ENCODE results near the gene HYAL3.

HYAL3 gene

DNA sequence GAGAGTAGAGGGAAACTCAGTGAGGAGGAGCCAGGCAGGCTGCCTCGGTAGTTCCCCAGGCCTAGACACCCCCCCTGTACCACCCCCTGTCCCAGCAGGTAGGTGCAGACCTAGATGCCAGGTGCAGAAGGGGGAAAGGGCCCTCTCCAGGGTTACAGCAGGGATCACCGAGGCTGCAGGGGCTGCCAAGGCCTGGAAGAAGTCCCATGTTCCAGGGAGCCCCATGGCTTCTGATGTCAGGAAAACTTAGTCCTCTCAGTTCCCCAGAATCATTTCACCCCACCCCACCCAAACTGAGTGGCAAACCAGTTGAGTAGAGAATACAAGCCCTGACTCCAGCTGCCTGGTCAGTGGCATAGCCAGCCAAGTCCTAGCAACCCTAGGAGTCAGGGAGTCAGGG is 37.7 kb downstream of the HYAL3 start:
- Histone ChIP-seq H3K4me3 (ENCODE audit: low read length) (no peak overlapping the region), H3K4me1 (ENCODE audit: control insufficient read depth, insufficient read depth, low read length) (peaks cover 52% of the 10 kb centered on the region)

GRCh38 chr3:50260942-50261441 is 38.2 kb downstream of the HYAL3 start:
- H3K36me3 ChIP-seq (ENCODE audit: control insufficient read depth, insufficient read depth, low read length) = peaks cover 8% of the 10 kb centered on the region
- no peak overlapping the region for H3K4me3 ChIP-seq (ENCODE audit: low read length)
- no peaks in the 10 kb centered on the region for H3K27me3 ChIP-seq (ENCODE audit: control insufficient read depth, insufficient read depth, low read length)
- peak overlapping the region; percentile 88 for H3K9ac ChIP-seq (ENCODE audit: low read length)
- H3K9me3 ChIP-seq (ENCODE audit: control insufficient read depth, low read length) = no peaks in the 10 kb centered on the region
- H3K4me1 ChIP-seq (ENCODE audit: control insufficient read depth, insufficient read depth, low read length) = peaks cover 47% of the 10 kb centered on the region

More for the DNA sequence above, 37.7 kb downstream of the HYAL3 start:
- peaks cover 4% of the 10 kb centered on the region for H3K36me3 ChIP-seq (ENCODE audit: control insufficient read depth, insufficient read depth, low read length)
- no peaks in the 10 kb centered on the region for H3K9me3 ChIP-seq (ENCODE audit: control insufficient read depth, low read length)
- no peaks in the 10 kb centered on the region for H3K27me3 ChIP-seq (ENCODE audit: control insufficient read depth, insufficient read depth, low read length)
- H3K9ac ChIP-seq (ENCODE audit: low read length) = no peak overlapping the region

DNA sequence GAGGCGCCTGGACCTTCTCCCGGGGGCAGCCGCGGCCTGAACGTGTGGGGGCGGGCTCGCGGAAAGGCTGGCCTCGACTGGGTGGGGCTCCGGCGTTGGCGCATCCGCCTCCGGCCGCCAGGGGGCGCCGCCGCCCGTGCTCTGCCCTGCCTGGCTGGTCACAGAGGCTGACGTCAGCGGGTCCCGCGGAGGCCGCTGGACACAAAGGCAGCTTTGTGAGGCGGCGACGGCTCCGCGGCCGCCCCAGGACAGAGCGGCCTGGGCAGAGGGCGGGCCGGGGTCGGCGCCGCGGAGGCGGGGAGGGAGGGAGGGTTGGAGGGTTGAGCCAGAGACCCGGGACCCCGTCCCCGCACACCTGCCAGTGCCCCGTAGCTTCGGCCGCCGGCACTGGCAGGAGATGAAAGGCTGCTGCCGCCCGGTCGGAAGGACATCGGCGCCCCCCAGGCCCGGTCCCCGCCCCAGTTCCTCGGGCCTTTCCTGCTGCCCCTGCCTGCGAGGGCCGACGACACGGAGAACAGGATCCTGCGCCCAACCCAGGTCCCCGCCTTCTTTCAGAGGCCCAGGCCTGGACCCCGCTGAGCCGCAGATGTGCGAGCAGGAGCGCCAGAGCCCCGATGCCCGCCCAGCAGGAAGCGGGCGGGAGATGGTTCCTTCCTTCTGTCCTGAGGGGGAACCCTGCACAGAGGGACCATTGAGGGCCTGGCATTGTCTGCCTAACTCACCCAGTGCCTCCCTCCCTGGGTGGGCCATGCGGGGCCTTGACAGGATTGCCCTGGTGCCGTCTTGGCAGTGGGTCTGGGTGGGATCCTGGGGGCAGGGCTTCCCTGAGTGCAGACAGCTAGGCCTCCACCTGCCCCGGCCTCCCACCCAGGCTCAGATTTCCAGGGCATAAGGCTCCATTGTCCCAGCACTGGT is 38.9 kb downstream of the HYAL3 start:
- H3K9ac ChIP-seq (ENCODE audit: low read length) = peak overlapping the region; percentile 88
- peaks cover 8% of the 10 kb centered on the region for H3K36me3 ChIP-seq (ENCODE audit: control insufficient read depth, insufficient read depth, low read length)
- no peaks in the 10 kb centered on the region for H3K9me3 ChIP-seq (ENCODE audit: control insufficient read depth, low read length)
- no peak overlapping the region for H3K4me3 ChIP-seq (ENCODE audit: low read length)
- no peaks in the 10 kb centered on the region for H3K27me3 ChIP-seq (ENCODE audit: control insufficient read depth, insufficient read depth, low read length)
- peaks cover 40% of the 10 kb centered on the region for H3K4me1 ChIP-seq (ENCODE audit: control insufficient read depth, insufficient read depth, low read length)

GRCh38 chr3:50259432-50260026 is 39.7 kb downstream of the HYAL3 start:
- H3K4me1 ChIP-seq (ENCODE audit: control insufficient read depth, insufficient read depth, low read length) = peaks cover 35% of the 10 kb centered on the region
- H3K27me3 ChIP-seq (ENCODE audit: control insufficient read depth, insufficient read depth, low read length) = no peaks in the 10 kb centered on the region
- no peaks in the 10 kb centered on the region for H3K9me3 ChIP-seq (ENCODE audit: control insufficient read depth, low read length)
- H3K36me3 ChIP-seq (ENCODE audit: control insufficient read depth, insufficient read depth, low read length) = peaks cover 8% of the 10 kb centered on the region
- H3K9ac ChIP-seq (ENCODE audit: low read length) = peak overlapping the region; percentile 88
- H3K4me3 ChIP-seq (ENCODE audit: low read length) = no peak overlapping the region

GRCh38 chr3:50258979-50259378 is 40.2 kb downstream of the HYAL3 start:
- H3K4me3 ChIP-seq (ENCODE audit: low read length) = no peak overlapping the region
- H3K4me1 ChIP-seq (ENCODE audit: control insufficient read depth, insufficient read depth, low read length) = peaks cover 30% of the 10 kb centered on the region
- no peaks in the 10 kb centered on the region for H3K9me3 ChIP-seq (ENCODE audit: control insufficient read depth, low read length)
- H3K36me3 ChIP-seq (ENCODE audit: control insufficient read depth, insufficient read depth, low read length) = peaks cover 8% of the 10 kb centered on the region
- H3K9ac ChIP-seq (ENCODE audit: low read length) = no peak overlapping the region
- no peaks in the 10 kb centered on the region for H3K27me3 ChIP-seq (ENCODE audit: control insufficient read depth, insufficient read depth, low read length)

- Histone ChIP-seq H3K27me3 (ENCODE audit: control insufficient read depth, insufficient read depth, low read length) (no peaks in the 10 kb centered on the region), H3K36me3 (ENCODE audit: control insufficient read depth, insufficient read depth, low read length) (peaks cover 8% of the 10 kb centered on the region), H3K4me3 (ENCODE audit: low read length) (no peak overlapping the region)
Measured at GRCh38 chr3:50258029-50258680, 41.0 kb downstream of the HYAL3 start.

DNA sequence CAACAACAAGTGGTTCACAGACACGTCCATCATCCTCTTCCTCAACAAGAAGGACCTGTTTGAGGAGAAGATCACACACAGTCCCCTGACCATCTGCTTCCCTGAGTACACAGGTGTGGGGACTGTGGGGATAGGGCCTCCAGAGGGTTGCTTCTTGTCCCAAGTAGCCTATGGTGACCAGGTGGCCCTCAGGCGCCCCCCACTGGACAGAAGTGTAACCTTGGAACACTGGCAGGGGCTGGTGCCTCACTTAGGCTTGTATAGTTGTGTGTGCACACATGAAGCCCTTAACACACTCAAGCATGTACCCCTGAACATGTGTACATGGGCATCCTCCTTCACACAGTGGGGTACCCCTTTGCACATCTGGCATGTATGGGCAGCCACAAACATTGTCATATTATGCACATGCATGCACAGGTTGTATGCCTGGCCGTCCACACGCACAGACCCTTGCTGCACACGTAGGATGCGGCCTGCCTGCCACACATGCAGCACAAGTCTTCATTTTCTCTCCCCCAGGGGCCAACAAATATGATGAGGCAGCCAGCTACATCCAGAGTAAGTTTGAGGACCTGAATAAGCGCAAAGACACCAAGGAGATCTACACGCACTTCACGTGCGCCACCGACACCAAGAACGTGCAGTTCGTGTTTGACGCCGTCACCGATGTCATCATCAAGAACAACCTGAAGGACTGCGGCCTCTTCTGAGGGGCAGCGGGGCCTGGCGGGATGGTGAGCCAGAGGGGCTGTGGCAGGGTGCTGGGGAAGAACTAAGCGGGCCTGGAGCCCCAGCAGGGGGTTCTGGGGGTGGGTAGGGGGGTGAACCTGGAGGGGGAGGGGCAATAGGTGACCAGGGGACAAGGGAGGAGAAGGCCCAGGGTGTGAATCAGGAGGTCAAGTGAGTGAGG is 42.0 kb downstream of the HYAL3 start:
- no peaks in the 10 kb centered on the region for H3K9me3 ChIP-seq (ENCODE audit: control insufficient read depth, low read length)
- peaks cover 8% of the 10 kb centered on the region for H3K36me3 ChIP-seq (ENCODE audit: control insufficient read depth, insufficient read depth, low read length)
- H3K4me3 ChIP-seq (ENCODE audit: low read length) = no peak overlapping the region
- H3K9ac ChIP-seq (ENCODE audit: low read length) = no peak overlapping the region
- peaks cover 27% of the 10 kb centered on the region for H3K4me1 ChIP-seq (ENCODE audit: control insufficient read depth, insufficient read depth, low read length)
- no peaks in the 10 kb centered on the region for H3K27me3 ChIP-seq (ENCODE audit: control insufficient read depth, insufficient read depth, low read length)

More at GRCh38 chr3:50258029-50258680, 41.0 kb downstream of the HYAL3 start:
- H3K9ac ChIP-seq (ENCODE audit: low read length) = no peak overlapping the region
- H3K4me1 ChIP-seq (ENCODE audit: control insufficient read depth, insufficient read depth, low read length) = peaks cover 26% of the 10 kb centered on the region
- no peaks in the 10 kb centered on the region for H3K9me3 ChIP-seq (ENCODE audit: control insufficient read depth, low read length)

DNA sequence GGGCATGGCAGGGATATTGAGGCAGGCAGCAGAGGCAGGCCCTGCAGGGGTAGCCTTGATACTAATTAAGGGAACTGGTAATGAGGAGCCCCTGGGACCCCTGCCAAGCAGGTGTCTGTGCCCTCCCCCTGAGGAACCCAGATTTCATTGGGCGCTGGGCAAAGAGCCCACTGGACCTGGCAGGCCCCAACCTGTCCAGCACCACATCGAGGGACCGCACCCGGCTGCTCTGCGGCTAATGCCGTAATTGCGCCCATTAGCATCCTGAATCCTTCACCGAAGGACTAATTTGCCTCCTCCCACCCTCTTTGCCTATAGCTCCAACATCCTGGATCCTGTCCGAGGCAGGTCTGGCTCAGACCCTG is 44.0 kb downstream of the HYAL3 start:
- peaks cover 34% of the 10 kb centered on the region for H3K4me1 ChIP-seq (ENCODE audit: control insufficient read depth, insufficient read depth, low read length)
- peaks cover 8% of the 10 kb centered on the region for H3K36me3 ChIP-seq (ENCODE audit: control insufficient read depth, insufficient read depth, low read length)
- no peaks in the 10 kb centered on the region for H3K9me3 ChIP-seq (ENCODE audit: control insufficient read depth, low read length)
- H3K27me3 ChIP-seq (ENCODE audit: control insufficient read depth, insufficient read depth, low read length) = no peaks in the 10 kb centered on the region
- no peak overlapping the region for H3K9ac ChIP-seq (ENCODE audit: low read length)
- no peak overlapping the region for H3K4me3 ChIP-seq (ENCODE audit: low read length)

DNA sequence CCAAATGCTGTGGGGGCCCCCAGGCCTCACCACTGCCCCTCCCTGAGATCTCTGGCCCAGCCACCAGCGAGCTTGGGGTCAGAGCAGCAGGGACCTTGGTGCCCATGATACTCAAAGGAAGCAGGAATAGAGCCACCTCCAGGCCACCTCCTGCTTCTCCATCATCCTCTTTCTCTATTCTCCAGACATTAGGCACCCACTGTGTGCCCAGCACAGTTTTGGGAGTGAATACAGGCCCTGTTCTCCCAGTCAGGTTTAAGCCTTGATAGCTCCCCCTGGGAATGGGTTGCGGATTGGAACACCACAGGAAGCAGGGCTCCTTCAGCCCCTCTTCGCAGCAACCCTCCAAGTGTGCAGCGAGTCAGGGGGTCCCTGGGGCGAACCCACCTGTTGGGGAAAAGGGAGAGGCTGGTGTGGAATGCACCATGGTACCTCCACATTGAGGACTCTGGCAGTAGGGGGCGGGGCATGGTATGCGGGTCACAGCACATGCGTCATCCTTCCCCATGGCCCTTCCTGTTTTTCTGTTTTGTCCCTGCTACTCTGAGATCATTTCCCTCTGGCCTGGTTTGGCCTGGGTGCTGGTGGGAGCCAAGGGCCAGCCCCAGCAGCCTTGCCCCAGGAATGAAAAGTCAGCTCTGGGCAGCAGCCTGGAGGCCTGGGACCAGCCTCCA is 44.5 kb downstream of the HYAL3 start:
- Histone ChIP-seq H3K4me3 (ENCODE audit: low read length) (no peak overlapping the region), H3K9ac (ENCODE audit: low read length) (no peak overlapping the region), H3K4me1 (ENCODE audit: control insufficient read depth, insufficient read depth, low read length) (peaks cover 34% of the 10 kb centered on the region), H3K36me3 (ENCODE audit: control insufficient read depth, insufficient read depth, low read length) (peaks cover 8% of the 10 kb centered on the region), H3K9me3 (ENCODE audit: control insufficient read depth, low read length) (no peaks in the 10 kb centered on the region), H3K27me3 (ENCODE audit: control insufficient read depth, insufficient read depth, low read length) (no peaks in the 10 kb centered on the region)

DNA sequence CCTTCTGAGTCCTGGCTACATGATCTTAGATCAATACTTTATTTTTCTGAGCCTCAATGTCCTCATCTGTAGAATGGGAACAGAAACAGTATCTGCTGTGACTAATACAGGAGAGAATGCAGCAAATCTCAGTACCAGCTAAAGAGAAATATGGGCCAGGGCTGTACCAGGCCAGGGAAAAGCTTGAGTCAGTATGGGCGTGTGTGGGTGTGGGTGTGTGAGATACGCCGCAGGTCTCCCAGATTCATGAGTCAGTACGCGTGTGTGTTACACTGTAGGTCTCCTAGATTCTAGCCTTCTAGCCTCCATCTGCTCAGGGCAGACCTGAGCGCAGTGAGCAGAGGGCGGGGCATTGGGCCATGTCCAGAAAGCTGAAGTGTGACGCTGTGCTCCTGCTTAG is 48.0 kb downstream of the HYAL3 start:
- Histone ChIP-seq H3K9ac (ENCODE audit: low read length) (peak overlapping the region; percentile 54), H3K36me3 (ENCODE audit: control insufficient read depth, insufficient read depth, low read length) (peaks cover under 1% of the 10 kb centered on the region), H3K4me1 (ENCODE audit: control insufficient read depth, insufficient read depth, low read length) (peaks cover 64% of the 10 kb centered on the region), H3K4me3 (ENCODE audit: low read length) (no peak overlapping the region), H3K9me3 (ENCODE audit: control insufficient read depth, low read length) (no peaks in the 10 kb centered on the region), H3K27me3 (ENCODE audit: control insufficient read depth, insufficient read depth, low read length) (no peaks in the 10 kb centered on the region)

DNA sequence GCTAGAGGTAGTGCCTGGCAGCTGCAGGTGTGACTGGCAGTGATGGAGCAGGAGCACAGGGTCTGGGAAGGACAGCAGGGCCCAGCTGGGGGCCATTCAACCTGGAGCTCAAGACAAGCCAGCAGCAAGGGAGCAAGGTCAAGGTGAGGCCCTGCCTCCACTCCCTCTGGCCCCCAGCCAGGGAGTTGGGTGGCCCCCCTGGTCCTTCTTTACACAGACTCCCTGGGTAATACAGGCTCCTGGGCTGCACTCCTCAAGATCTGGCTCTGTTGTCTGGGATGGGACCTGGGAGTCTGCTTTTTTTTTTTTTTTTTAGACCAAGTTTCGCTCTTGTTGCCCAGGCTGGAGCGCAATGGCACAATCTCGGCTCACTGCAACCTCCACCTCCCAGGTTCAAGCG is 48.7 kb downstream of the HYAL3 start:
- Histone ChIP-seq H3K9ac (ENCODE audit: low read length) (no peak overlapping the region), H3K27me3 (ENCODE audit: control insufficient read depth, insufficient read depth, low read length) (no peaks in the 10 kb centered on the region), H3K9me3 (ENCODE audit: control insufficient read depth, low read length) (no peaks in the 10 kb centered on the region), H3K36me3 (ENCODE audit: control insufficient read depth, insufficient read depth, low read length) (no peaks in the 10 kb centered on the region), H3K4me1 (ENCODE audit: control insufficient read depth, insufficient read depth, low read length) (peaks cover 71% of the 10 kb centered on the region), H3K4me3 (ENCODE audit: low read length) (no peak overlapping the region)

All from mucosa of stomach (tissue), 1 donor.